Keratinocyte (primary cell): ENCODE results near the gene SIPA1L3. TPM values are rescaled to one million over a fixed set of nuclear protein-coding genes. Genes with fewer than 3 reads are reported as not detected.

Experiments used
- DNase-seq: peaks from one replicate; pipeline ENCODE4 v3.0.0-alpha.2; 2011; ENCODE audit warnings: low read depth, missing footprints, low spot score
- FAIRE-seq: peaks from 2 replicates; lab custom pipeline; 2011; peaks lifted over from hg19 to GRCh38; lab: Jason Lieb, UNC
- H2AFZ ChIP-seq: 2 replicates; pipeline ENCODE4 v1.6.0; 2012; ENCODE audit warnings: low read length, control low read depth, inconsistent platforms; ENCODE audit not compliant: control insufficient read depth
- H3K27ac ChIP-seq: 2 replicates; pipeline ENCODE4 v1.5.1; 2011; ENCODE audit warnings: low read length; ENCODE audit not compliant: control insufficient read depth, insufficient read depth
- H3K27me3 ChIP-seq: 3 replicates; pipeline ENCODE4 v1.6.0; 2011; ENCODE audit warnings: low read length; ENCODE audit not compliant: control insufficient read depth, insufficient read depth; ENCODE audit errors: extremely low read depth
- H3K36me3 ChIP-seq, 2 experiments: 2 replicates in 1 of 2; 3 replicates in 1 of 2; pipeline ENCODE4 v1.5.1; 2011; ENCODE audit warnings: low read length in 2 of 2, mild to moderate bottlenecking in 1 of 2; ENCODE audit not compliant: control insufficient read depth in 2 of 2, insufficient read depth in 2 of 2; ENCODE audit errors: extremely low read depth in 1 of 2
- H3K4me1 ChIP-seq: 3 replicates; pipeline ENCODE4 v1.5.1; 2011; ENCODE audit warnings: low read length; ENCODE audit not compliant: control insufficient read depth, insufficient read depth; ENCODE audit errors: extremely low read depth
- H3K4me2 ChIP-seq: 3 replicates; pipeline ENCODE4 v1.6.0; 2011; ENCODE audit warnings: low read depth, low read length; ENCODE audit not compliant: control insufficient read depth, insufficient read depth; ENCODE audit errors: extremely low read depth
- H3K4me3 ChIP-seq, 3 experiments: fragments of 200-600 bp in 1 of 3; sonication (generic) in 1 of 3; 2 replicates in 2 of 3; 3 replicates in 1 of 3; pipeline ENCODE4 v1.5.1; 2011 to 2016; ENCODE audit warnings: low read length in 3 of 3, mild to moderate bottlenecking in 3 of 3, control low read depth in 2 of 3, inconsistent platforms in 1 of 3, low read depth in 1 of 3, mixed read lengths in 1 of 3, mixed run types in 1 of 3, moderate library complexity in 1 of 3; ENCODE audit not compliant: control insufficient read depth in 2 of 3, insufficient read depth in 2 of 3; ENCODE audit errors: extremely low read depth in 1 of 3
- H3K79me2 ChIP-seq: 2 replicates; pipeline ENCODE4 v1.6.0; 2012; ENCODE audit warnings: low read length; ENCODE audit not compliant: control insufficient read depth, insufficient read depth
- H3K9ac ChIP-seq: 3 replicates; pipeline ENCODE4 v1.6.0; 2011; ENCODE audit warnings: low read length; ENCODE audit not compliant: control insufficient read depth, insufficient read depth; ENCODE audit errors: extremely low read depth
- H3K9me1 ChIP-seq: 3 replicates; pipeline ENCODE4 v1.6.0; 2011; ENCODE audit warnings: low read length; ENCODE audit not compliant: control insufficient read depth, insufficient read depth; ENCODE audit errors: extremely low read depth
- H3K9me3 ChIP-seq: 2 replicates; pipeline ENCODE4 v1.5.1; 2012; ENCODE audit warnings: low read depth, low read length; ENCODE audit not compliant: control insufficient read depth
- H4K20me1 ChIP-seq: 3 replicates; pipeline ENCODE4 v1.6.0; 2011; ENCODE audit warnings: low read length; ENCODE audit not compliant: control insufficient read depth, insufficient read depth; ENCODE audit errors: extremely low read depth
- EZH2 ChIP-seq: IDR thresholded peaks from one replicate; pipeline ENCODE4 v1.6.1; 2012; ENCODE audit warnings: inconsistent platforms, mild to moderate bottlenecking, low read length, moderate library complexity
- dilution Hi-C: fragments of 300-500 bp; cut with MboI; formaldehyde crosslinking; loops from one replicate; pipeline ENCODE4 v1.7.0; 2020; ENCODE audit warnings: low sequenced_read_pairs; ENCODE audit not compliant: extremely low pct_ligation_motif_present
- polyA plus RNA-seq, 5 experiments: library from polyadenylated mRNA; depleted of rRNA in 3 of 5; stranded (reverse) in 3 of 5; stranded (forward) in 1 of 5; unstranded in 1 of 5; fragments of >200 nt; gene quantifications; 1 replicate in 1 of 5; 2 replicates in 3 of 5; 3 replicates in 1 of 5; pipeline versions ENCODE4 v1.2.1 to v1.2.3, GENCODE V29; 2011 to 2012; ENCODE audit warnings: missing spikeins in 2 of 5, low read depth in 1 of 5, low replicate concordance in 1 of 5
- TF ChIP-seq, protein P1 (sequence below), 3 experiments: IDR thresholded peaks in 1 of 3; conservative IDR thresholded peaks in 1 of 3; optimal IDR thresholded peaks in 1 of 3; 2 replicates in 2 of 3; 3 replicates in 1 of 3; pipeline versions ENCODE3 to v1.5.1; 2011; ENCODE audit warnings: low read length in 3 of 3, mild to moderate bottlenecking in 3 of 3, moderate library complexity in 2 of 3, control low read depth in 1 of 3, inconsistent platforms in 1 of 3; ENCODE audit not compliant: insufficient read depth in 2 of 3; ENCODE audit errors: extremely low read depth in 1 of 3

The SIPA1L3 gene
- polyA plus RNA-seq, 1 donor (not counting 4 experiments of a cell fraction or from before 2014, with no cell fraction given), result 8.0 TPM

DNA sequence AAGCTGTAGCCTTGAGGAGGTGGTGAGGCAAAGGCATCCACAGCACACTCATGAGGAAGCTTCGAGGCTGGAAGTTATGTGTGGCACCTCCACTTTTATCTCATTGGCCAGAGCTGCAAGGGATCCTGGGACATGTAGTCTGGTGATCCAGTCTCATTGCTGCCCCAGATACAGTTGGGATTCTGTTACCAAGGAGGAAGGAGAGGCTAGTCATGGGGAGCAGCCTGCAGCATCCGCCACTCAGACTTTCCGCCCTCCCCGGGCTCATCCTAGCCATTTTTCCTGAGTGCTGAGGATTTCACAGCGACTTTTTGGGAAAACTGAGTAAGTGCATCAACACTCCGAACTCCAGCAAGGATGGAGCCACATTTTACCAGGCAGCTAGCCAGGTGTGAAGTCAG lies 242.7 kb downstream of the SIPA1L3 start:
- FAIRE-seq, result no peak
- no peak overlapping the region for H2AFZ ChIP-seq

DNA sequence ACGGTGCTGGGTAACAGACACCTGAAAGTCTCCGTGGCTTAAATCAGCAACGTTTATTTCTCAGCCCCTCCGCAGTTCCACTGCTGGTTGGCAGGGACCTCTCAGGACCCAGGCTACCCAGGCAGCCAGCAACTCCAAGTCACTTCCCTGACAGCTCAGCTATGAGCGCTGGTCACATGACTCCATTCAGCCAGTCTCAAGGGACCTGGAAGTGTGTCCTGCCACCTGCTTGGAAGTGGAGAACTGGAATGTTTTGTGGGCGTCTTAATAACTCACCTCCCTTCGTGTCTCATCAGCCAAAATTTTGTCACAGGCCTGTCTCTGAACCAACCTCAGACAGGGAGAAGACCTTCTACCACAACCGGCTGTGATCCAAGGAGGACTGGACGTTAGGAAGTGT lies 244.2 kb downstream of the SIPA1L3 start:
- no peak overlapping the region for H3K4me3 ChIP-seq
- H3K9me1 ChIP-seq, result peaks cover 2% of the 10 kb centered on the region
- no peak for TF ChIP-seq EZH2
- TF ChIP-seq, protein P1, sequence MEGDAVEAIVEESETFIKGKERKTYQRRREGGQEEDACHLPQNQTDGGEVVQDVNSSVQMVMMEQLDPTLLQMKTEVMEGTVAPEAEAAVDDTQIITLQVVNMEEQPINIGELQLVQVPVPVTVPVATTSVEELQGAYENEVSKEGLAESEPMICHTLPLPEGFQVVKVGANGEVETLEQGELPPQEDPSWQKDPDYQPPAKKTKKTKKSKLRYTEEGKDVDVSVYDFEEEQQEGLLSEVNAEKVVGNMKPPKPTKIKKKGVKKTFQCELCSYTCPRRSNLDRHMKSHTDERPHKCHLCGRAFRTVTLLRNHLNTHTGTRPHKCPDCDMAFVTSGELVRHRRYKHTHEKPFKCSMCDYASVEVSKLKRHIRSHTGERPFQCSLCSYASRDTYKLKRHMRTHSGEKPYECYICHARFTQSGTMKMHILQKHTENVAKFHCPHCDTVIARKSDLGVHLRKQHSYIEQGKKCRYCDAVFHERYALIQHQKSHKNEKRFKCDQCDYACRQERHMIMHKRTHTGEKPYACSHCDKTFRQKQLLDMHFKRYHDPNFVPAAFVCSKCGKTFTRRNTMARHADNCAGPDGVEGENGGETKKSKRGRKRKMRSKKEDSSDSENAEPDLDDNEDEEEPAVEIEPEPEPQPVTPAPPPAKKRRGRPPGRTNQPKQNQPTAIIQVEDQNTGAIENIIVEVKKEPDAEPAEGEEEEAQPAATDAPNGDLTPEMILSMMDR (optimal IDR thresholded peaks at IDR 0.05 in 1 of 3, IDR thresholded peaks at IDR 0.05 in 1 of 3, conservative IDR thresholded peaks at IDR 0.05 in 1 of 3; ENCODE audit: extremely low read depth in 1 of 3, insufficient read depth in 2 of 3, low read length in 3 of 3), result no peak
- H3K27ac ChIP-seq, result no peak overlapping the region
- no peak for FAIRE-seq
- peaks cover 10 to 11% of the 10 kb centered on the region in 2 experiments for H3K36me3 ChIP-seq
- H3K9me3 ChIP-seq, result no peaks in the 10 kb centered on the region
- no peaks in the 10 kb centered on the region for H3K27me3 ChIP-seq
- H3K9ac ChIP-seq, result no peak overlapping the region
- no peak overlapping the region for H2AFZ ChIP-seq
- H4K20me1 ChIP-seq, result no peaks in the 10 kb centered on the region
- dilution Hi-C loops, result no loop called here
- H3K4me1 ChIP-seq, result peaks cover 20% of the 10 kb centered on the region
- H3K4me2 ChIP-seq, result no peak overlapping the region
- no peak for DNase-seq
- no peaks in the 10 kb centered on the region for H3K79me2 ChIP-seq

More for the DNA sequence above, 242.7 kb downstream of the SIPA1L3 start:
- Histone ChIP-seq H3K36me3 (peaks cover 8 to 11% of the 10 kb centered on the region in 2 experiments), H3K9me1 (peaks cover 2% of the 10 kb centered on the region), H3K79me2 (no peaks in the 10 kb centered on the region), H3K4me1 (peaks cover 30% of the 10 kb centered on the region), H4K20me1 (no peaks in the 10 kb centered on the region), H3K9me3 (no peaks in the 10 kb centered on the region), H3K4me3 (no peak overlapping the region), H3K27me3 (no peaks in the 10 kb centered on the region), H3K27ac (no peak overlapping the region), H3K4me2 (no peak overlapping the region), H3K9ac (no peak overlapping the region)
- no peak for TF ChIP-seq EZH2
- TF ChIP-seq, protein P1 (optimal IDR thresholded peaks at IDR 0.05 in 1 of 3, IDR thresholded peaks at IDR 0.05 in 1 of 3, conservative IDR thresholded peaks at IDR 0.05 in 1 of 3; ENCODE audit: extremely low read depth in 1 of 3, insufficient read depth in 2 of 3, low read length in 3 of 3), result no peak
- dilution Hi-C loops, result no loop called here
- no peak for DNase-seq
